Neural crest cell (in vitro differentiated cells): ENCODE data around the gene TXNRD1. TPM values are rescaled to one million over a fixed set of nuclear protein-coding genes. Genes with fewer than 3 reads are reported as not detected.
"Not testable (repeated sequence)": the region's sequence is repeated elsewhere in the genome, so short reads cannot be mapped to it uniquely, and the experiment has no call there.

Source experiments
- DNase-seq: peaks from one replicate; pipeline ENCODE4 v3.0.0; 2021; ENCODE audit warnings: low read depth, mixed read lengths, low spot score
- H3K27ac Mint-ChIP-seq: one replicate; pipeline ENCODE4 v1.8.0; 2021; ENCODE audit warnings: mild to moderate bottlenecking, mixed read lengths; ENCODE audit not compliant: unreplicated experiment
- H3K27me3 Mint-ChIP-seq: 2 replicates; pipeline ENCODE4 v1.8.0; 2021; ENCODE audit warnings: low read depth, mild to moderate bottlenecking, mixed read lengths
- H3K36me3 Mint-ChIP-seq: 2 replicates; pipeline ENCODE4 v1.8.0; 2021; ENCODE audit warnings: low read depth, mild to moderate bottlenecking, mixed read lengths
- H3K4me1 Mint-ChIP-seq: 2 replicates; pipeline ENCODE4 v1.8.0; 2021; ENCODE audit warnings: mixed read lengths
- H3K4me3 Mint-ChIP-seq: one replicate; pipeline ENCODE4 v1.8.0; 2021; ENCODE audit warnings: mild to moderate bottlenecking, mixed read lengths
- H3K9me3 Mint-ChIP-seq: 2 replicates; pipeline ENCODE4 v1.8.0; 2021; ENCODE audit warnings: mixed read lengths
- total RNA-seq: library from RNA; stranded (reverse); gene quantifications from 2 replicates; pipeline ENCODE4 v1.2.1, GENCODE V29; 2021
- TF ChIP-seq, protein P1 (sequence below): fragments of 200-600 bp; sonication (generic); conservative IDR thresholded peaks from 2 replicates; pipeline ENCODE4 v1.5.0; 2021; ENCODE audit warnings: antibody characterized with exemption, mild to moderate bottlenecking

TXNRD1 gene
- total RNA-seq, 1 donor from 2014 or later = 105 TPM

DNA sequence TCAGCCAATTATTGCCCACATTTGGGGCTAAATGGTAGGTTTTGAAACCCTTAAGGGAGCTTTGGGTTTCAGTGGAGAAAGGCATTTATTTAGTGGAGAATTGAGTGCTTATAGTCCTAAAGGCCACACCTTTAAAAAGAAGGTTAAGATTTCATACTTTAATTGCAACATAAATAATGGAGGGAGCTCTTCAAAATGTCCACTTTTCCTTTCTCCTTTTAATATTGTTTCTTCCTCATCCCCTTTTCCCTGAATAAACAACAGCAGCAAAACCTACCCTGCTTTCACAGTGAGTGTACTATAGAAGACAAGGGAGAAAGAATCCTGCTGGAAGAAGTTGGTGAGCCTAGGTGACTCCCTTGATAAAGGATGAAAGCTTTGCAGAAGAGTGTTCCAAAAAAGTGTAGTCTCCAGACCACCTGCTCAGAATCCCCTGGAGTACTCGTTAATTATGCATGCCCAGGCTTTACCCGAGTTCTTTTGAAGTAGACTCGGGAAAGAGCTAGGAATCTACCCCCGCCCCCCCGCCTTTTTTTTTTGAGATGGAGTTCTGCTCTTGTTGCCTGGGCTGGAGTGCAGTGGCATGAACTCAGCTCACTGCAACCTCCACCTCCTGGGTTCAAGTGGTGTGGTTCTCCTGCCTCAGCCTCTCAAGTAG, 76.4 kb downstream of the TXNRD1 start:
- Mint-ChIP-seq H3K27ac (no peak overlapping the region), H3K27me3 (no peaks in the 10 kb centered on the region), H3K36me3 (peaks cover 26% of the 10 kb centered on the region), H3K9me3 (no peaks in the 10 kb centered on the region), H3K4me1 (peaks cover 48% of the 10 kb centered on the region), H3K4me3 (peak overlapping the region; percentile 44)
- DNase-seq = no peak
- TF ChIP-seq, protein P1, sequence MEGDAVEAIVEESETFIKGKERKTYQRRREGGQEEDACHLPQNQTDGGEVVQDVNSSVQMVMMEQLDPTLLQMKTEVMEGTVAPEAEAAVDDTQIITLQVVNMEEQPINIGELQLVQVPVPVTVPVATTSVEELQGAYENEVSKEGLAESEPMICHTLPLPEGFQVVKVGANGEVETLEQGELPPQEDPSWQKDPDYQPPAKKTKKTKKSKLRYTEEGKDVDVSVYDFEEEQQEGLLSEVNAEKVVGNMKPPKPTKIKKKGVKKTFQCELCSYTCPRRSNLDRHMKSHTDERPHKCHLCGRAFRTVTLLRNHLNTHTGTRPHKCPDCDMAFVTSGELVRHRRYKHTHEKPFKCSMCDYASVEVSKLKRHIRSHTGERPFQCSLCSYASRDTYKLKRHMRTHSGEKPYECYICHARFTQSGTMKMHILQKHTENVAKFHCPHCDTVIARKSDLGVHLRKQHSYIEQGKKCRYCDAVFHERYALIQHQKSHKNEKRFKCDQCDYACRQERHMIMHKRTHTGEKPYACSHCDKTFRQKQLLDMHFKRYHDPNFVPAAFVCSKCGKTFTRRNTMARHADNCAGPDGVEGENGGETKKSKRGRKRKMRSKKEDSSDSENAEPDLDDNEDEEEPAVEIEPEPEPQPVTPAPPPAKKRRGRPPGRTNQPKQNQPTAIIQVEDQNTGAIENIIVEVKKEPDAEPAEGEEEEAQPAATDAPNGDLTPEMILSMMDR = no peak

DNA sequence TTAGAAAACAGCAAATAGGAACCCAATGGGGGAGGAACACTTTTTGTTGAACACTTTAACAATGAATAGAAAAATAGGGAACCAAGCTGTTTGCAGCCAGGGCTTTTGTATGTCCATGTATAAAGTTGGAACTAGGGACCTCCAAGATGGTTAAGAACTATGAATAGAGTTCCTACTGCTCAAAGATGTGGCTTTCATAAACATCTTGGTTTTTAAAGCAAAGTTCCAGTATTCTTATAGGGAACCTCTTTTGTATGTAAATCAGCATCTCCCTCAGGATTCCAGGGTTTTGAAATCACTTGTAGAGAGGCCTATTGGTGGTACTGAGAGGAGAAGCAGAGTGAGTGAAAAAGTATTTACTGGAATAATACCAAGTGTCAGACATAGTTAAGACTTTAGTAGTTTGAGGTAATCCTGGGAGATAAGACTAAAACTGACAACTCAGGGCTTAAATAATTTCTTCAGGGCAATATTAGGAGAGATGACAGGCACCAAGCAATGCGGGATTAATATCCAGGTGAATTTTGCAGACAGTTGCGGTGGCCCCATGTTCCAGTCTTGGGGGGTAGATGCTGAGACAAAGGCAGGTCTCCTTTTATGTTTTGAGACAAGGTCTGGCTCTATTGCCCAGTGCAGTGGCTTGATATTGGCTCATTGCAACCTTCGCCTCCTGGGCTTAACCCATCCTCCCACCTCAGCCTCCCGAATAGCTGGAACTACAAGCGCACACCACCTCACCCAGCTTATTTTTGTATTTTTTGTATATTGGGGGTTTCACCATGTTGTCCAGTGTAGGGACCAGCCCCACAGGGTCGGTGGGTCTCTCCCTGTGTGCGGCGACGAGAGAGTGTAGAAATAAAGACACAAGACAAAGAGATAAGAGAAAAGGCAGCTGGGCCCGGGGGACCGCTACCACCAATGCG, 77.6 kb downstream of the TXNRD1 start:
- Mint-ChIP-seq H3K4me3 (peak overlapping the region; percentile 67), H3K27ac (no peak overlapping the region), H3K9me3 (no peaks in the 10 kb centered on the region), H3K36me3 (peaks cover 26% of the 10 kb centered on the region), H3K4me1 (peaks cover 40% of the 10 kb centered on the region), H3K27me3 (no peaks in the 10 kb centered on the region)
- no peak for DNase-seq
- TF ChIP-seq, protein P1 = no peak

DNA sequence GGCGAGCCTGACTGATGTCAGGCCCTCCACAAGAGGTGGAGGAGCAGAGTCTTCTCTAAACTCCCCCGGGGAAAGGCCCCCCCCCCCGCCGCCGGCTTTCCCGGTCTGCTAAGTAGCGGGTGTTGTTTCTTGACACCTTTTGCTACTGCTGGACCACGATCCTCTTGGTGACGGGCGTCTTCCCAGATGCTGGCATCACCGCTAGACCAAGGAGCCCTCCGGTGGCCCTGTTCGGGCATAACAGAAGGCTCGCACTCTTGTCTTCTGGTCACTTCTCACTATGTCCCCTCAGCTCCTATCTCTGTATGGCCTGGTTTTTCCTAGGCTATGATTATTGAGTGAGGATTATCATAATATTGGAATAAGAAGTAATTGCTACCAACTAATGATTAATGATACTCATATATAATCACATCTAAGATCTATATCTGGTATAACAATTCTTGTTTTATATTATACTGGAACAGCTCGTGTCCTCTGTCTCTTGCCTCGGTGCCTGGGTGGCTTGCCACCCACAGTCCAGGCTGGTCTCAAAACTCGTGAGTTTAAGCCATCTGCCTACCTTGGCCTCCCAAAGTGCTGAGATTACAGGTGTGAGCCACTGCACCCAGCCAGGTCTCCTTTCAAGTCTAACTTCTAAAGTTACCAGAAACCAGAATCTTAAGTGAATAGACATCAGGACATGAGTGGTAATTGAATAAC, 78.7 kb downstream of the TXNRD1 start:
- H3K27ac Mint-ChIP-seq = not testable (repeated sequence)
- H3K4me1 Mint-ChIP-seq = peaks cover 30% of the 10 kb centered on the region

DNA sequence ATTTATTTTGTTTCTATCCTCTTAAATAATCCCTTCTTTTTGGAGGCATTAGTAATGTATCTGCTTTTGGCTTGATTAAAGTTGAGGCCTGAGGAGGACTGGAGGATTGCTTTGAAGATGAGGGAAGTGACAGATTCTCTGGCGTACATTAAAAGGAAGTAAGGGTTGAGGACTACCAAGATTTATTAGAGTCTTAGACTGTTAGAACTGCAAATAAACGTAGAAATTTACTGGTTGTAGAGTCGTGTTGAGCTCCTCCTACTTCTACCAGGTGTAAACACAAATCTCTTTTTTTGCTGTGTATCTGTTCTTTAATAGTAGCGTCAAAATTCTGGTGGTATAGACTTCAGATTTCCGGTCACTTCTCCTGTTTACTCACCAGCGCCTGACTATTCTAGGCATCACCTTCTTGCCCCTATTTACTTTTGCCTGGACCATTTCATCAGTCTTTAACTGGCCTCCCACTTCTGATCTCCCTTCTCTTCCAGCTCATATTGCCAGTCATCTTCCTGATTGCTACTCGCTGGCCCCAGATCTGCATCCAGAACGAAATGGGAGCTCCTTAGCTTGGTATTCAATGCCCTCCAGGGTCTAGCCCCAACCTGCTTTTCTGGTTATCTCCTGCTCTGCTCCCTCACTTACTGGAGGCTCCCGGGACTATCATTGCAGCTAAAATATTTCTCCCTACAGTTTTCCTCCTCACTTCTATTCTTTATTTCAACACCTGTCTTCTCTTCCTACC, 79.5 kb downstream of the TXNRD1 start:
- Mint-ChIP-seq H3K27ac (peak overlapping the region; percentile 37), H3K36me3 (peaks cover 26% of the 10 kb centered on the region), H3K4me1 (peaks cover 28% of the 10 kb centered on the region), H3K9me3 (no peaks in the 10 kb centered on the region), H3K4me3 (no peak overlapping the region), H3K27me3 (no peaks in the 10 kb centered on the region)
- TF ChIP-seq, protein P1 = no peak
- no peak for DNase-seq

More for the DNA sequence above, 78.7 kb downstream of the TXNRD1 start:
- Mint-ChIP-seq H3K36me3 (peaks cover 26% of the 10 kb centered on the region), H3K4me3 (peak overlapping the region; percentile 67)
- TF ChIP-seq, protein P1 = peak; percentile 48
- not testable (repeated sequence) for H3K9me3 Mint-ChIP-seq, H3K27me3 Mint-ChIP-seq
- peak; percentile 23 for DNase-seq

DNA sequence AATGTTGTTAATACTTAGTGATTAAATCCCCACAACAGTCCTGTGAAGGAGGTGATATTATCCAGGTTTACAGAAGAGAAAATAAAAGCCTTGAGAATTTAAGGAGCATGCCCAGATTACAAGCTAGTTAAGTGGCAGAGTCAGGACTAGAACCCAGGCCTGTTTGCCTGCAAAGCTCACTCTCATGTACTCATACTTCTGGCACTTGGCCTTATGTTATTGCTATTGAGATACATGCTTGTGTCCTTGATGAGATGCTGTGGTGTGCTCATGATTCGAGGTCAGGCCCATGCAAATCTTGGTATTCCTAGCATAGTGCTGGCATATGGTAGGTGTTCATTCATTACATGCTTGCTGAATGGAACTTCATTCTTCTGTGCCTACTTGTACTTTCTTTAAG, 80.4 kb downstream of the TXNRD1 start:
- DNase-seq = no peak
- no peak overlapping the region for H3K4me3 Mint-ChIP-seq
- H3K27ac Mint-ChIP-seq = no peak overlapping the region
- H3K9me3 Mint-ChIP-seq = no peaks in the 10 kb centered on the region
- peaks cover 28% of the 10 kb centered on the region for H3K4me1 Mint-ChIP-seq
- peaks cover 26% of the 10 kb centered on the region for H3K36me3 Mint-ChIP-seq
- H3K27me3 Mint-ChIP-seq = no peaks in the 10 kb centered on the region
- TF ChIP-seq, protein P1 = no peak
